BJ (cell line): ENCODE data around the gene CYP4Z1. TPM values are rescaled to one million over a fixed set of nuclear protein-coding genes. Genes with fewer than 3 reads are reported as not detected.

Experiments
- CTCF ChIA-PET: fragments of 350-600 bp; formaldehyde crosslinking; extraction: SDS; loops from one replicate; lab custom pipeline; 2021; ENCODE audit warnings: antibody characterized with exemption, inconsistent platforms; lab: Yijun Ruan, JAX
- POLR2A ChIA-PET: fragments of 300-600 bp; sonication (Branson Sonifier 250); formaldehyde crosslinking; extraction: SDS; loops from one replicate; lab custom pipeline; 2021; ENCODE audit warnings: antibody characterized with exemption; lab: Charles Lee
- DNase-seq: peaks from one replicate; pipeline ENCODE4 v3.0.0-alpha.2; 2011; ENCODE audit warnings: low read depth
- H3K27me3 ChIP-seq: 2 replicates; pipeline ENCODE4 v1.6.0; 2011; ENCODE audit warnings: low read length; ENCODE audit not compliant: control insufficient read depth, insufficient read depth
- H3K36me3 ChIP-seq: 2 replicates; pipeline ENCODE4 v1.5.1; 2011; ENCODE audit warnings: low read length; ENCODE audit not compliant: control insufficient read depth, insufficient read depth
- H3K4me3 ChIP-seq: 2 replicates; pipeline ENCODE4 v1.5.1; 2011; ENCODE audit warnings: low read depth, mild to moderate bottlenecking, control low read depth, low read length
- polyA plus RNA-seq: library from polyadenylated mRNA; depleted of rRNA; stranded (reverse); fragments of >200 nt; gene quantifications from 2 replicates; pipeline ENCODE4 v1.2.3, GENCODE V29; 2011; rRNA removed
- TF ChIP-seq, protein P1 (sequence below): IDR thresholded peaks from 2 replicates; pipeline ENCODE4 v1.5.1; 2011; ENCODE audit warnings: low read depth, mild to moderate bottlenecking, control low read depth, inconsistent platforms, low read length, moderate library complexity; ENCODE audit not compliant: insufficient read depth

Gene CYP4Z1
- polyA plus RNA-seq, 1 experiment = not detected

DNA sequence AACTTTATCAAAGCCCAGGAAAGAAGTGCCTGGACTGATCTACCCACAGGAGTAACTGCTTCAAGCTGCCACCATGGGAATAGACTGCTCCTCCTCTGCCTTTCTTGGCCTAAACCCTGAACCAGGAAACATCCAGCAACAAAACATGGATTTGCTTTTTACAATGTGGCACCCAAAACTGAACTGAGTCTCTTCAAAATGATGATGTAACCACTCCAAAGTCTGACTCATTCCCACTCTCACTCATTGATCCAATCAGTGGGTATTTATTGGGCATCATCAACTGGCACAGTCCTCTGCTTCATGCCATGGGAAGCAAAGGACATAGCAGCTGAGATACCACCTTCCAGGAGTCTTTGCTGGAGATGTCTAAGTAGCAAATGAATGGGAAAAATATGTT lies 93.7 kb downstream of the CYP4Z1 start:
- Histone ChIP-seq H3K4me3 (no peak overlapping the region), H3K27me3 (no peaks in the 10 kb centered on the region), H3K36me3 (no peaks in the 10 kb centered on the region)
- CTCF ChIA-PET = interaction anchor here (1.2 kb wide), 1 partner anchor 14 kb away, joined by 4 read pairs; no protein-coding TSS in a partner anchor
- TF ChIP-seq, protein P1, sequence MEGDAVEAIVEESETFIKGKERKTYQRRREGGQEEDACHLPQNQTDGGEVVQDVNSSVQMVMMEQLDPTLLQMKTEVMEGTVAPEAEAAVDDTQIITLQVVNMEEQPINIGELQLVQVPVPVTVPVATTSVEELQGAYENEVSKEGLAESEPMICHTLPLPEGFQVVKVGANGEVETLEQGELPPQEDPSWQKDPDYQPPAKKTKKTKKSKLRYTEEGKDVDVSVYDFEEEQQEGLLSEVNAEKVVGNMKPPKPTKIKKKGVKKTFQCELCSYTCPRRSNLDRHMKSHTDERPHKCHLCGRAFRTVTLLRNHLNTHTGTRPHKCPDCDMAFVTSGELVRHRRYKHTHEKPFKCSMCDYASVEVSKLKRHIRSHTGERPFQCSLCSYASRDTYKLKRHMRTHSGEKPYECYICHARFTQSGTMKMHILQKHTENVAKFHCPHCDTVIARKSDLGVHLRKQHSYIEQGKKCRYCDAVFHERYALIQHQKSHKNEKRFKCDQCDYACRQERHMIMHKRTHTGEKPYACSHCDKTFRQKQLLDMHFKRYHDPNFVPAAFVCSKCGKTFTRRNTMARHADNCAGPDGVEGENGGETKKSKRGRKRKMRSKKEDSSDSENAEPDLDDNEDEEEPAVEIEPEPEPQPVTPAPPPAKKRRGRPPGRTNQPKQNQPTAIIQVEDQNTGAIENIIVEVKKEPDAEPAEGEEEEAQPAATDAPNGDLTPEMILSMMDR = no peak
- no peak for DNase-seq
- POLR2A ChIA-PET = no interaction called here

DNA sequence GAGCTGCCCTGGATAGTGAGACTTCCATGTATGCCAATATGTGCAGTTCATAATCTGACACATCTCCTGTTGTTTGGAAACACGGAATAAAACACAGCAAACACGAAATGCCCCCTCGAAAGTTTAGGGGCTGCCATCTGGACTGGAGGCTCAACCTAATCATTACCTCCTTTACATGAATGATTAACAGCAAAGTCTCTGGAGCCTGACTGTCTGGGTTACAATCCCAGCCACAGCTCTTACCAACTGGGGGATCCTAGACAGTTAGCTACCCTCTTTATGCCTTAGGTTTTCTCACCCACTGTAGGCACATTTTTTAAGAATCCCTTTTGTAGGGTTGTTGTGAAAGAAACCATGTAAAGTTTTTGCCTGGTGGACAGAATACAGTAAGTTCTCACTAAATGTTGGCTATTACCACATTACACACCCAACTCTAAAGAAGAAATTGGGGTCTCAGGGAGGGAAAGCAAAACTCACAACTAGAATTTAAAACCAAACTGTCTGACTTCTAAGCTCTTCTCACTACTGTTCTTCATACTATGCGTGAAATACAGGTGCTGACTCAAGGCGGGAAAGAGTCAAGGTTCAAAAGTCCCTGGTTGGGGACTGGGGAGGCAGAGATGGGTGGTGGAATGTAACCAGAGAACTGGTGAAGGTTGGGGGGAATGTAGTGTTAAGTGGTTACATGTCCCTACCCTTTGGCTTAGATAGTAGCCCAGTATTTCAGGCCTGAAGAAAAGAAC lies 94.4 kb downstream of the CYP4Z1 start:
- Histone ChIP-seq H3K4me3 (no peak overlapping the region), H3K27me3 (no peaks in the 10 kb centered on the region), H3K36me3 (no peaks in the 10 kb centered on the region)
- ChIA-PET POLR2A (no interaction called here), CTCF (interaction anchor here (1.2 kb wide), 1 partner anchor 14 kb away, joined by 4 read pairs; no protein-coding TSS in a partner anchor)
- TF ChIP-seq, protein P1 = no peak
- DNase-seq = no peak

DNA sequence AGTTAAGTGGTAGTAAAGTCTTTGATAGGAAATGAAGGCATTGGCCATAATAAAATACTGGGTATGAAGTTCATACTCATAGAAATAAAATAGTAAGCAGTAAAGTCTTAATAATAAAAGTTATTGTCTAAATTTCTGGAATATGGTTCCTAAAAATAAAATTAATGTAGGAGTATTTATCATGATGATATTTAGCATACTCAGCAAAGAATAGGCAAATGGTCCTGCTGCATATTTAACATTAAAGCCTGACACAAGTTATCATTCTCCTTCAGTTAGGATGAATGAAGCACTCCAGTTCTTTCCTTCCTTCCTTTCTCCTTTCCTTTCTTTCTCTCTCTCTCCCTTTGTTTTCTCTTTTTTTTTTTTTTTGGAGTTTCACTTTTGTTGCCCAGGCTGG lies 97.5 kb downstream of the CYP4Z1 start:
- Histone ChIP-seq H3K36me3 (no peaks in the 10 kb centered on the region), H3K27me3 (no peaks in the 10 kb centered on the region), H3K4me3 (no peak overlapping the region)
- CTCF ChIA-PET = interaction anchor here (4.4 kb wide), 1 partner anchor 11 kb away, joined by 25 read pairs; no protein-coding TSS in a partner anchor
- TF ChIP-seq, protein P1 = no peak
- DNase-seq = no peak
- POLR2A ChIA-PET = no interaction called here

Other genes with a start within 250 kb of the CYP4Z1 start
- not detected in 2 replicates for gene CYP4A11, start 125.8 kb upstream of the CYP4Z1 start, polyA plus RNA-seq
- not detected in 2 replicates for gene CYP4X1, start 43.6 kb upstream of the CYP4Z1 start, polyA plus RNA-seq
- not detected in 2 replicates for gene CYP4A22, start 70.2 kb downstream of the CYP4Z1 start, polyA plus RNA-seq
- gene PDZK1IP1, start 122.8 kb downstream of the CYP4Z1 start, polyA plus RNA-seq = not detected in 2 replicates
- not detected in 2 replicates for gene TAL1, start 165.0 kb downstream of the CYP4Z1 start, polyA plus RNA-seq
- 6.3 and 10.0 TPM in 2 replicates for gene STIL, start 246.9 kb downstream of the CYP4Z1 start, polyA plus RNA-seq